Measurements from ENCODE around the gene RIMKLB.

DNA sequence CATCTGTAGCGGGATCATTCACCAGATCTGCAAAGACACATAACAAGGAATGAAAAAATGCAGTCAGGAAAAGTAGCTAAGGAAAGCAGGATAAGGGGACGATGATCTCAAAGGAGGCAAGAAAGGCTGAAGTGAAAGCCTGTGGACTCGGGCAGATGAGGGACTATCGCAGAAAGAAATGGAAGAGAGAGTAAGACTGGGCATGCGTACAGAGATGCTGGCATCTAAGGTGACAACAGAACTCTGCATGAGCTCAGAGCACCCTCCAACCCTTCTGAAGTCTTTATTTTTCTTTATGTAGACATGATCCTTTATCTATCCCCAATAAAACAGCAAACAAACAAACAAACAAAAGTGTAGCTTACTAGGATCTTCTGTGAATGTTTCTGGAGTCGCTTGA is 42.4 kb upstream of the RIMKLB start:
- no peak for TF ChIP-seq EP300 (IDR thresholded peaks at IDR 0.05)
- TF ChIP-seq, protein P1, sequence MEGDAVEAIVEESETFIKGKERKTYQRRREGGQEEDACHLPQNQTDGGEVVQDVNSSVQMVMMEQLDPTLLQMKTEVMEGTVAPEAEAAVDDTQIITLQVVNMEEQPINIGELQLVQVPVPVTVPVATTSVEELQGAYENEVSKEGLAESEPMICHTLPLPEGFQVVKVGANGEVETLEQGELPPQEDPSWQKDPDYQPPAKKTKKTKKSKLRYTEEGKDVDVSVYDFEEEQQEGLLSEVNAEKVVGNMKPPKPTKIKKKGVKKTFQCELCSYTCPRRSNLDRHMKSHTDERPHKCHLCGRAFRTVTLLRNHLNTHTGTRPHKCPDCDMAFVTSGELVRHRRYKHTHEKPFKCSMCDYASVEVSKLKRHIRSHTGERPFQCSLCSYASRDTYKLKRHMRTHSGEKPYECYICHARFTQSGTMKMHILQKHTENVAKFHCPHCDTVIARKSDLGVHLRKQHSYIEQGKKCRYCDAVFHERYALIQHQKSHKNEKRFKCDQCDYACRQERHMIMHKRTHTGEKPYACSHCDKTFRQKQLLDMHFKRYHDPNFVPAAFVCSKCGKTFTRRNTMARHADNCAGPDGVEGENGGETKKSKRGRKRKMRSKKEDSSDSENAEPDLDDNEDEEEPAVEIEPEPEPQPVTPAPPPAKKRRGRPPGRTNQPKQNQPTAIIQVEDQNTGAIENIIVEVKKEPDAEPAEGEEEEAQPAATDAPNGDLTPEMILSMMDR (IDR thresholded peaks at IDR 0.05) = no peak
